Fibroblast of skin of scalp (primary cell): Measurements from ENCODE around the gene NALF2. TPM values are rescaled to one million over a fixed set of nuclear protein-coding genes. Genes with fewer than 3 reads are reported as not detected.

Source experiments
- DNase-seq: peaks from one replicate; pipeline ENCODE4 v3.0.0-alpha.2; 2013
- polyA plus RNA-seq, 2 experiments: library from polyadenylated mRNA; unstranded; fragments of 120-200 nt; gene quantifications; one replicate each; pipeline ENCODE4 v1.2.1, GENCODE V29; 2013; ENCODE audit not compliant: insufficient read length in 2 of 2

Gene NALF2
- polyA plus RNA-seq (2013, experiment 1 of 2; ENCODE audit: insufficient read length), result 0.05 TPM
- 0.09 TPM for polyA plus RNA-seq (2013, experiment 2 of 2; ENCODE audit: insufficient read length)

DNA sequence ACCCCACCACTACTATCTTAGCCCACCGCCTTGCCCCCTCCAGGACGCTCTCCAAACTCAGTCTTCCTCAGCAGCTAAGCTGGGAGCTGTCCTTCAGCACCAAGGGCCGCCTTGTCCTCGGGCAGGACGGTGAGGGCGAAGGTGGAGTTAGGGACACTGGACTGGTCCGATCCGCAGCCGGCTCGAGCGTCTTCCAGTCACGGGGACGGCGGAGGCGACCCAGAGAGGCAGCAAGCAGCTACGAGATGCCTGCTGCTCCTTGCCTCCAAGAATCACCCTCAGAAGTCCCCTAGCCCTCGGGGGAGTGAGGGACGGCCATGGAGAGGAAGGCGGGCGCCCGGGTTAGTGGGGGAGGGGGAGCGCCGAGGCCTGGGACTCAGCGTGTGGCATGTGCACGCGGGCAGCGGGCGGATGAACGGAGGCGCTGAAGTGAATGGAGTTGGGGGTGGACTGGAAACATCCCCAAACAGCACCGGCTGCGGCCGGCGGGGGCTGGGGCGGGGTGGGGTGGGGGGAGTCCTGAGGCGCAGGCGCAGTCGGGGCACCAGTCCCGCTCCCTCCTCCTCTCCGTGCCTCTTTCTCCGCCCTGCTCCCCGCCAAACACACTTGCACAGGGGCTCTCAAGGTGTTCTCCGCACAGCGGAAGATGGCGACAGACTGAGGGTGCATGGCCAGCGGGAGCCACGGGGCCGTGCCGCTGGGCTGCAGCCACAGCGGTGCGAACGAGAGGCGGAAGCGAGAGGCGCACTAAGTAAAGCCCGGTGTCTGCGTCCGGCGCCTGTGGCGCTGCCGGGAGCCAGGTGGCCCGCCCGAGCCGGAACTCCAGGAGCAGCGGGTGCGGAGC is at the start of gene NALF2:
Gene NALF2 (plus strand): TSS at position 545 of the 844 bp plus-strand sequence. CDS start 957 bp downstream, outside the sequence.
- DNase-seq, result peak; percentile 55

DNA sequence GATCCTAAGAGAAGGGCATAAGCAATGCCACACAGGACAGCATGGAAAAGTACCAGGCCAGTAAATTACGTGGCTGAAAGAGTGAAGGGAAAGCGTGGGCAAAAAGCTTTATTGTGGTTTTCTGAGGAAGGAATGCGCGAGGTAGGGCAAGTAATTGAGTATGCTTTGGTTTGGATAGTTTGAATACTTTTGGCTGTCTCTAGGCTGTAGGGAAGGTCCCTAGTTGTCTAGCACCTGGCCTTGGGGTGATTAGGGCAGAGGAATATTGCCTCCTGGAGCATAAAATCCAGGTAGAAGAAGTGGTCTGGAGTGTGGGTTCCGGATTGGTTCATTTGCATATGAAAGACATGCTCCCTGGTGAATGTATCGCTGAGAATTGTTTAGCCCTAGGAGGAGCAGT is 46.4 kb upstream of the NALF2 start:
- no peak for DNase-seq

DNA sequence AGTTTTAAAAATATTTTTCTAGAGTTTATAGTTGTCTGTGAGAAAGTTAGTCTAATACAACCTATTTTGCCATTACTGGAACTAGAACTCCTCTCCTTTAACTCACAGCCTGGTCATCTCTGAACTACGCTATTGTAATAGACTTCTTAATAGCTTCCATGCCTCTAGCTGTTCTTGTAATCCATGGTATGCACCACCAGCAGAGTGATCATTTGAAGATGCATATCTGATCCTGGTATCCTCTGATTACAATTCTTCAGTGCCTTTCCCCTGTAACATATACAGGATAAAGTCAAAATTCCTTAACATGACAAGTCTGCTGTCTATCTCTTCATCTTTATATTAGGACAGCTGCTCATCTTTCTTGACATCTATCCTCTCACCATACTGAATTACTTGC is 37.6 kb upstream of the NALF2 start:
- no peak for DNase-seq

DNA sequence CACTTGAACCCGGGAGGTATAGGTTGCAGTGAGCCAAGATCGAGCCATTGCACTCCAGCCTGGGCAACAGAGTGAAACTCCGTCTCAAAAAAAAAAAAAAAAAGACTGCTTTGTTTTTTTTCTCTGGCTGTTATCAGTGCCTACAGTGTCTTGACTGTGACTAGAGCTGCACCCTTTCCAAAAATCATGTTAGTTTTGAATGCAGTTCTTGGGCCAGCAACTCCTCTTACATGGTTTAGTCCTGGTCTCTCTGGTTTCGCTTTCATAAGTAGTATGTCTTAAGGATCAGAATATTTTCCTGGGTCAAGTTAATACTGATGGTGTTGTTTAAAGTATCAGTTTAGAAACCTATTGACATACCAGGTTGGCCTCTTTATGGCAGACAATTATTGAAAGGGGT is 34.2 kb upstream of the NALF2 start:
- DNase-seq, result no peak

DNA sequence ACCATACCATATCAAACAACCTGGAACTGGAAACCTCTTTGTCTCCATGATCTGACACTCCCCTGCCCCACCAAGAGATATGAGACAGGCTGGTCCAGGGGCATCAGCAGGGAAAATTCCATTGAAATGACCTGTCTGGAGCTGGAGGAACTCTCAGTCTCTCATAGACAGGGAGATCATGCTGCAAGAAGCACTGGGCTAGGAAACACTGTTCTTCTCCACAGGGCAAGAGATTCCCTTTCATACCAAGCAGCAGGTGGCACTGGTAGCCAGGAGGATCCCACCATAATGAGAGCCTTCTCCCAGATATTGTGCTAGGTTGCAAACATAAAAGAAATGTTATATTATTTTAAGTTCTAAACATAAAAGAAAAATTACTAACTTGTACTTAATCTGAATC is 14.5 kb upstream of the NALF2 start:
- no peak for DNase-seq

DNA sequence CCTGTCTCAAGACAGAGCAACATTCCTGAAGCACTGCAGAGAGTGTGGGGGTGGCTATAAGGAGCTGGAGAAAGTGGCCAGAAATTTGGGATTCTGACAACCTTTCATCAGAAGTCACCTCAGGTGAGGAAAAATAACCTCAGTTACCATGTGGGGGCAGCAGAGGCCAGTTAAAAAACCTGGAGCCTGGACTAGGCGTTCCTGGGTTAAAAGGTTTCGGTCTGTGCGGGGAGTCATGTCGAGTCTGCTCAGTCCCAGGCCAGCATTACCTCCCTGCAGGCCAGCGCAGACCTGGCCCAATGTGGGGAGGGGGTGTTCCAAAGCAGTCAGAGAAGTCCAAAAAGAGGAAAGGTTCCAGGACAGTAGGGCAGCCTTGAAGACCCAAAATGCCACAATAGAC is 10.9 kb upstream of the NALF2 start:
- DNase-seq, result peak; percentile 1

DNA sequence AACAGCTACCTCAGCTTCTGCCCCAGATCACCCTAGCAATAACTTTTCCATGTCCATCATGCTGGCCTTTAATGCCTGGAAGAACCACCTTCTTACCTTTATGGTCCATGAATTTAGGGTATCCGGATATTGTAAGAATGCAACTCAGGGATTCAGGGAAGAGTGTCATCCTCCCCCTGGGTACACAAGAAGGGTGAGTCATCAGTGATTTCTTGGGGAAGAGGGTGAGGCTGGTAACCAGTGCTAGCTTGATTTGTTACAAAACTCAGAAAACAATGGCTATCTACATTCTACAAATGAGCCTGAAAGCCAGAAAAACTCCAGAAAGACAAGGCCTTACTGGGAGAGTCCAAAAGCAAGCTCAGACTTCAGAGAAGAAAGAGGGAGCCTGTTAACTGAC is 10.4 kb upstream of the NALF2 start:
- DNase-seq, result no peak

DNA sequence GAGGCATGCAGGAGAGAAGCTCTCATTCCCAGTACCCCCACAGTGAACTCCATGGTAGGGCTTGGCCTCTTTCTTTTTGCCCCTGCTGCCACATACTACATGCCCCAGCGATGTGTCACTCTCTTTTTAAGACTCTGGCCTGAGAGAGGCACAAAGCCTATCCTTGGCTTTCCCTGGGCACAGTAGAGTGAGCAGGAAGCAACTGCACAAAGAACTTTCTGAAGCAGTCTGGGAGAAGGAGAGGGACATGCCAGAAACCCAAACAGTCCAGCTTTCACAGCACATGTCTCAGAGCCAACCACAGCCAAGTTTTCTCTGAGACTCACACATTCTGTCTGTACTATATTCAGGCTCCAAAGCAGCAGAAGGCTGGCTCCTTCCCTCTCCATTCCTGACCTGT is 7.9 kb upstream of the NALF2 start:
- DNase-seq, result no peak

DNA sequence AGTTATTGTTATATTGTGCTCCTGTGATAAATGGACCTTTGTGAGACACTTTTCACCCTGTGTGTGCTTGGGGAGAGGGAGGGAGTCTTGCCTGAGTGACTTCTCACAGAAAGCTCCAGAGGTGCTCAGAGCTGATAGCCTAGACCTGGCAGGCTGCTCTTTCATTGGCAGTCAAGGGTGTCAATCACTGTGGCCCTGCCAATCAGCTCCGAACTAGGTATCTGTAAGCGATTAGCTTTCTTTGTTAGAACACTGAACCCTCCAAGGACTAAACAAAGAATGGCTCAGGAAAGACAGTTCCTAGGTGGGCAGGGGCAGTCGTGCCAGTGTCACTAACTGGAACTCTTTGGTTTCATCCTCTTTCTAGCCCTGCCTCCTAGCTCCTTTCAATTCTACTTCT is 2.7 kb upstream of the NALF2 start:
- no peak for DNase-seq

DNA sequence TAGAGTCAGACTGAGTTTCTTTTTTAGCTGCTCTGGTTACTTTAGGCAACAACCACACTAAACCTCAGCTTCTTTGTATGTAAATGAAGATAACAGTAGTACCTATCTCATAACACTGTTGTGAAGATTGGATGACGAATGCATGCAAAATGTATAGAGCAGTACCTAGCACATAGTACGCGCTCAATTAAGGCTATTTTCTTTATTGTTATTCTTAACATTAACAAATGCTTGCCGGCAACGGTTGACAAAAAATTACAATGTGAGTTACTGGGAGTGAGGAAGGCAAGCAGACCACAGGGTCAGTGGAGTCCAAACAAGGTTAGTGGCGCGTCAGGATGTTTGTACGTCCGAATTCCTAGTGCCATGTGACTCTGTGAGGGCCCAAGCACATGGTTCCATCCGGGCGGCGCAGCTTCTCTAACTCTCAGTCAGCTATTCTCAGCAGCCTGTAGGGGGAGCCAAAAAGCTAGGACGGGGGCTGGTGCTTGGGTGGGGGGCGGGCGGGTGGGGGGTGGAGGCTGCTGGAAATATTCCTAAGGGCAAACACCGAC is 821 bp upstream of the NALF2 start:
- no peak for DNase-seq

DNA sequence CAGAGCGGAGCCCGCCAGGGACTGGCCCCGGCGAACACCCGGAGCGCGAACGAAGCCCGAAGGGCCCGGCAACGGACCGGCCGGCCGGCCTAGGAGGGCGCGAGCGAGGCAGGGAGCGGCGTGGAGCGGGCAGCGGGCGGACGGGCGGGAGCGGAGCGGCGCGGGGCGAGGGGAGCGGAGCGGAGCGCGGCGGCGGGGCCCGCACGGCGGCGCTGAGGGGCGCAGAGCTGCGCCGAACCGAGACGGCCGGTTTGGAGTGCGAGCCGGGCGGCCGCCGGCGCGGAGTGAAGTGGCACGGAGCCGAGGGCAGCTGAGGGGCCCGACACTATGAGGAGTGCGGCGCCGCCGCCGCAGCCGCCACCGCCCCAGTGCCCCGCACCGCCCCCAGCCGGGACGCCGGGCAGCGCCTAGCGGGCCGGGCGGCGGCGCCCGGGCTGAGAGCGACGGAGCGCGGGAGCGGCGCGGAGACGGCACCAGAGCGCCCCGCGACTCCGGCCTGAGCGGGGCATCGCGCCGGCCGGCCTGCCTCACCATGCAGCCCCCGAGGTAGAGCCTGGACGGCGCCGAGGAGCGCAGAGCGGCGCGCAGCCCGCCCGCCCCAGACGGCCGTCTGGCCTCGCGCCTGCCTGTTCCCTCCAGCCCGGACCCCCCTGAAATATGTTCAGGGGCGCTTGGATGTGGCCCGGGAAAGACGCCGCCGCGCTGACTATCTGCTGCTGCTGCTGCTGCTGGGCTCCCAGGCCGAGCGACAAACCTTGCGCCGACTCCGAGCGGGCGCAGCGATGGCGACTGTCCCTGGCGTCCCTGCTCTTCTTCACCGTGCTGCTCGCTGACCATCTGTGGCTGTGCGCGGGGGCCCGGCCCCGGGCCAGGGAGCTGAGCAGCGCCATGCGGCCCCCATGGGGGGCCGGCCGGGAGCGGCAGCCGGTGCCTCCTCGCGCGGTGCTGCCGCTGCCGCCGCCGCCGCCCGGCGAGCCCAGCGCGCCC is 793 bp downstream of the NALF2 start:
- DNase-seq, result no peak

DNA sequence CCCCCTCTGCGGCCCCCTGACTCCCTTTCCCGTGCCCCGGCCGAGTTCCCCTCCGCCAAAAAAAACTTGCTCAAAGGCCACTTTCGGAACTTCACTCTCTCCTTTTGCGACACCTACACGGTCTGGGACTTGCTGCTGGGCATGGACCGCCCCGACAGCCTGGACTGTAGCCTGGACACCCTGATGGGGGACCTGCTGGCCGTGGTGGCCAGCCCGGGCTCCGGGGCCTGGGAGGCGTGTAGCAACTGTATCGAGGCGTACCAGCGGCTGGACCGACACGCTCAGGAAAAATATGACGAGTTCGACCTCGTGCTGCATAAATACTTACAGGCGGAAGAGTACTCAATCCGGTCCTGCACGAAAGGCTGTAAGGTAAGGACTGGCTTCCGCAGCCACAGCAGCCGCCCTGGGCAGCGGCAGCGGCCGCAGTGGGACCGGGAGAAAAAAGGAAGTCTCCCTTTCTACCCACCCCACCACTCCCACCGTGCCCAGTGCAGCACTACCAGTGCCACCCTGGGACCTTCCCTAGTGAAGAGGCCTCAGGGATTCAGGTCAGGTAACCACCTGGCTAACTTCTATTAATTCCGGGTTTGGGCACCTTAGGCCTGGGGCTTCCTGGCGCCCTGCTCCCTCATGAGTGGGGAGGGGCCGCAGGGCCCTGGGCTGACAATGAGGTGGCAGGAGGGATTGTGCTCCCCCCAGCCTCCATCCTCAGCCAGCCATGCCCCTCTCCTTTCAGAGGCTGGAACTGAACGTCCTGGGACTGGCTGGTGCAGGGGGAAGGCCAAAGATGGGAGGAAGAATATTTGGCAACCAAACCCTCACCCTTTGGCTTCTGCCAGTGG is 1.9 kb downstream of the NALF2 start:
- no peak for DNase-seq

DNA sequence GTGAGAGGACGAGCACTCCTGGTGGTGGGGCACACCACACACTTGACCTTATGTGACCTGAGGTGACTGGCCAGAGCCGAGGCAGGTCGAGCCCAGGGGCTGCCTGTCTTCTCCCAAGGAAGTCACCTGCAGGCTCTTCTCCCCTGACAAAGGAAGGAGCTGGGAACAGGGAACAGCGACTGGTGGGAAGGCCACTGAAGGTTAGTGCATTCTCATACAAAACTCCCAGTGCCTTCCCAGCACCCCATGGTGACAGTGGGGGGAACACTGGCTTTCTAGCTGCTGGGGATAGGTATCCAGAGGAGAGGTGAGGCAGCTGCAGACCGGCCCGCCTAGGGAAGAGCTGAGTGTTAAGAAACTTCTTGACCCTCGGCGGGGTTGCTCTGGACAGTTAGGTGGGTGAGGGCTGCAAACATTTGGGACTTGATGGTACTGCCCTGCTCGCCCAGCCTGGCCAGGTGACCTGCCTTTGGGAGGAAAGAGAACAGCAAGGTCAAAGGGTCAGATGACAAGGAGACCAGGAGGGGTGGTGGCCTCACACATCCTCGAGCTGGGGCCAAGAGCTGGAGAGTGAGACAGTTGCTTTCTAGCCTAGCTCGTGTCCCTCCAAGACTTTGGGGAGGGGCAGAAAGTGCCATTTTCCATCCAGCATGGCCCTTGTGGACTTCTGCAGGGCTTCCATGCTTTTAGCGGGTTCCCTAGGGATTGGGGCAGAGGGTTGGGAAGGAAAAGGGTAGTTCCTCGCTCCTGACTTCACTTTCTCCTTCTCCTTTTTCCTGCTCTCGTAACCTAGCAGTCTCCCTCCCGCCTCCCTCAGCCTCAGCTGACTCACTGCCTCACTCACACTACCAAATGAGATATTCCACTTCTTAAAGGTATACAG is 2.7 kb downstream of the NALF2 start:
- DNase-seq, result no peak

DNA sequence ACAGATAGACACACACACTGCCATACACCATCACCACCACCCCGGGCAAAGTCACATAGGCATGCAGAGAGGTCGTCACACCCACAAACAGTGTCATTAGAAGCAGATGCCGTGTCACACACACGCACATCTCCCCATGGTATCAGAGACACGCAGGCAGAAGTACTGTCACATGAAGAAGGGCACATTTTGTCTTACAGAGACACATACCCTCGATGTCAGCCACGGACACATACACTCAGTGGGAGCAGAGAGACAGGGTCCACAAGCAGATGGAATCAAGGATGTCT is 3.3 kb downstream of the NALF2 start:
- no peak for DNase-seq

DNA sequence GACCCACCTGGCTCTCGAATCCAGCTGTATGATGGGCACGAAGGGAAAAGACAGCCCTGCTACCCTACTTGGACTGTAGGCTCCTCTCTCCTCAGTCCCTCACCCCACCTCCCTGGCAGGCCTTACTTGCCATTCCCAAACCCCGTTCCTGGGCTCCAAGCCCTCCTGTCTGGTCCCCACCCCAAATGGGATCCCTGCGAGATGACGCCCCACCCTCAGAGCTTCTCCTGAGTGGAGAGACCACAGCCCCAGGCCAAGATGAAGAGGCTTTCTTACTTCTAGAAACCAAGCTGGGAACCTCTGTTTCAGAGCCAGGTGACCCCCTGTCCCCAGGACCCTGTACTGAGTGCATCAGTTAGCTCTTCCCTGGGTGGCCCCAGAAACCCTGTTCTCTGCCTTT is 4.5 kb downstream of the NALF2 start:
- DNase-seq, result no peak

DNA sequence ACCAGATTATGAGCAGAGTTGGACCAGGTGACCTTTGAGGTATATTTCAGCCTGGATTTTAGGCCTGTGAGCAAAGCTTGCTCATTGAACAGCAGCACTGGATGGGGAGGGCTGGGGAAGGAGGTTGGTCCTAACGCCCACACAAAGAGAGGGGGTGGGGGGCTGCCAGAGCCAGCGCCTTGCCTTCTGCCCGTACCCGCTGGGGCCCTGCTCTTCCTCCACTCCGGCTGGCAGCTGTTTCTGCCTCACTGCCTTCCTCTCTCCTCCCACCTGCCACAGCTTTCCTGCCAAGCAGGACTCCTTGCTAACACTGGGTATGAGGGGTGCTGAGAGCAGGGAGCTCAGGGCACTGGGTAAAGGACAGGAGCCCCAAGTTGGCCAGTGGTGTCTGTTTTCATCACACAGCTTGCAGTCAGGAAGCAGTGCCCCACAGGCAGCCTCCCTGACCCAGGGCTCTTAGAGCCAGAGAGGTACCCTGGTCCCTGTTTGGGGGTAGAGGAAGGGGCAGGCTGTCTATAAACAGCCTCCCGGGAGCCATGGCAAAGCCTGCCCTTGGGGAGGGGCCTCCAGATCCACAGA is 6.1 kb downstream of the NALF2 start:
- no peak for DNase-seq

DNA sequence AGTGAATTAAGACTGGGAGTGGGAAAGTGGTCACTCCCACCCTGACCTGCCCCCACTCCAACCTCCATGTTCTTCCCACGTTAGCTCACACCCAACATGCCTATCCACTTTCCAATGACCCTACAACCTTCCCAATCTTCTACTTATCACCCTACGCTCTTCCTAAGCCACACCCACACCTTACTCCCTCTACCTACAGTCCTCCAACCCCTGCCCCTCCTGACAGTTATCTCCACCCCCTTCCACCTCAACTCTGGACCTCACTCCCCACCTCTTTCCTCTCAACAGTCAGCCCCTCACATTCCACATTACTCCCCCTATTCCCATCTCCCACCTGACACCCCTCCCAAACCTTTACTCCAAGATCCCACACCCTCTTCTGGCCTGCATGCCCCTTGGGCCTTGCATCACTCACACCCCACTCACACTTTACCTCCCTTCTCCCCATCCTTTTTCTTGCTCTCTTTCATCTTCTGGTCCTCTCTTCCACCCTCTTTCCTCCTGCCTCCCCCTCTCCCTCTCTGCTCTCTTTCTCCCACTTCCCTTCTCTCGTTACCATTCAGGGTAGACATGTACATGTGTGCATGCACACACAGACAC is 6.9 kb downstream of the NALF2 start:
- DNase-seq, result no peak

DNA sequence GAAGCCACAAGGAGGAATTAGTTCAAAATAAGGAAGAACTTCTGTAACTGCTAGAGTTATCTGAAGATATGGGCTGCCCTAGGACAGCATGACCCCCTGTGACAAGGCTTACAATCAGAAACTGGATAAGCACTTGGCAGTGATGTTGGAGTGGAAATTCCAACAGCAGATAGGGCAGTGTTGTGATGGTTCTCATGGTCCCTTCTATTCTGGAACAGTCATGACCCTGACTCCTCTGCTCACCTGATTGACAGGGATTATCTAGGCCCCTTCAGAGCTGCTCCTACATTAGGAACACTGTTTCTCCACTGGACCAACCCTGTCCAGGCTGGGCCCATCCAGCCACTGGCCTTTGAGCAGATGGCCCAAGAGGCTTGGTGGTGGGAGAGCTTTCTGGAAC is 17.9 kb downstream of the NALF2 start:
- DNase-seq, result no peak

DNA sequence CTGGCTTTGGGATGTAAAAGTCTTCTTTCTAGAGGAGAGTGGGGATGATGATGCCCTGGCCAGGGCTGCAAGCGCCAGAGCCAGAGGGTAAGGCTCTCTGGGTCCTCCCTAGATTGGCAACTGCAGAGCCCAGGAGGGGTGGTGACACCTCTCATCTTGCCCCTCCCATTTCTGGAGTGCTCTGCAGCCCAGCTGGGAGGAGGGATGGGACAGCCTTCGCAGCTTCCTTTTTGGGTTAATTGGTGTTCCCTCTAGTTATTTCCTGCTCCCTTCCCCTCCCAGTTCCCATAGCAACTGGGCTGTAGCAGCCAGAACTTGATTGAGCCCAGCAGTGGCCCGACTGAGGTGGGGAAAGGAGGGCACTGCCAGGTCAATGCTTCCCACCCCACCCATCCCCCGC is 19.2 kb downstream of the NALF2 start:
- no peak for DNase-seq

DNA sequence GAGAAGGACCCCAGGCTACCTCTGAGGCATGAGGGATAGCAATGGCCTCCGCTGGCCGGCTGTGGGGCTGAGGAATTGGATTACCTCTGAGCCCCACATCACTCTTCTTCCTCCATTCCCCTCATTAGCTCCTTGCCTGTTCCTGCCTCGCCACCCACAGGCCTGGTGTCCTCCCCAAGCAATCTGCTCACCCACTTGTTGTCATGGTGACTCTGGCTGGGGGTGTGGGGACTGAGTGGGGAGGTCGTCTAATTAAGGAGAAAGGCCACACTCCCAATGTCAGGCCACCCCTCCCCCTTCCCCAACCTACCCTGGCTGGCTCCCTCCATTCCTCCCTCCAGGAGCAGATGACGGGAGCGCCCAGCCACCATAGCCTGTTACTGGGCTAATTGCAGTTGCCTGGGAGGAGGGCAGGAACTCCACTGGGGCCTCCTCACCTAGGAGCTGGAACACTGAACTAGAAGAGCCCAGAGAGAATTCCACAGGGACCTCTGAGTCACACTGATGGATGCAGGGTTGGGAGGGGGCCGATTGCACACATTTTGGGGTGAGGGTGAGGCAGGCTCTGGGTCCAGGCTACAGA is 20.7 kb downstream of the NALF2 start:
- no peak for DNase-seq
